T-helper 2 cell treated with Interferon-gamma antibody and Interleukin-4, amounts not matched to agents 100 ng/mL and 5 ng/mL, for 36 hours (primary cell): ENCODE results near the gene TMEM175. TPM values are rescaled to one million over a fixed set of nuclear protein-coding genes. Genes with fewer than 3 reads are reported as not detected.

Source experiments
- intact Hi-C: fragments of 100-400 bp; cut with micrococcal nuclease; formaldehyde crosslinking; loops from one replicate; pipeline ENCODE4 v1.15.1; 2023
- total RNA-seq: library from RNA; stranded (reverse); gene quantifications from 2 replicates; pipeline ENCODE4 v1.2.3, GENCODE V29; 2022

The TMEM175 gene
- total RNA-seq, 1 donor from 2014 or later = 23.6 TPM

- intact Hi-C loops = loop anchor here (10.0 kb wide), 1 partner anchor 95 kb away; no protein-coding TSS in a partner anchor
These were observed 37.9 kb downstream of the TMEM175 start for GRCh38 chr4:970046-970745.

DNA sequence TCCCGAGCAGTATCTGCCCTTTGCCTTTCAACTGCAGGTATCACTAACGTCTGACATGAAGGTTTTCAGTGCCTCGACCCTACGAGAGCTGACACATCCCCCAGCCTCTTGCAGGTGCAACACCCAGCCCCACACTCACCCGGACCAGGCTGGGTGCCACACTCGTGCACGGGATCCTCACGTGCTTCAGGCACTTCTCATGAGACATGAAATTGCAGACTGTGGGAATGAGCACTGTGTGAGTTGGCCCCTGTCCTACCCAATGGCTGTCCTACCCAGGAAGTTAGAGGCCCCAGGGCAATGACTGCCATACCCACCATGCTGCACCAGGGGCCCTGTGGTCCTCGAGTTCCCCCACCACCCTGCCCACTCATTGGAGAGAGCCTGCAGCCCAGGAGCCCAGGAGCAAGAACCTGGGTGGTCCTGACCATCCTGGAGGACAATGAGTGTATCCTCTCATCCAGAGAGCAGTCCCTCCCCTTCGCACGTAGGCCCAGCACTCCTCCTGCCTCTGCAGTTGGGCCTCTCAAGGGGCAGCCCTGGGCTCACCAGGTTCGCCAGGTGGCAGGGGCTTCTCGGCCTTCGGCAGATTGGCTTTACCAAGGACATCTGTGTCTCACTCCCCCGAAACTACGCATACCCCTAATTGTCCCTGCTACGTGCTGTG, 38.7 kb downstream of the TMEM175 start:
- intact Hi-C loops = loop anchor here (10.0 kb wide), 1 partner anchor 96 kb away; no protein-coding TSS in a partner anchor

DNA sequence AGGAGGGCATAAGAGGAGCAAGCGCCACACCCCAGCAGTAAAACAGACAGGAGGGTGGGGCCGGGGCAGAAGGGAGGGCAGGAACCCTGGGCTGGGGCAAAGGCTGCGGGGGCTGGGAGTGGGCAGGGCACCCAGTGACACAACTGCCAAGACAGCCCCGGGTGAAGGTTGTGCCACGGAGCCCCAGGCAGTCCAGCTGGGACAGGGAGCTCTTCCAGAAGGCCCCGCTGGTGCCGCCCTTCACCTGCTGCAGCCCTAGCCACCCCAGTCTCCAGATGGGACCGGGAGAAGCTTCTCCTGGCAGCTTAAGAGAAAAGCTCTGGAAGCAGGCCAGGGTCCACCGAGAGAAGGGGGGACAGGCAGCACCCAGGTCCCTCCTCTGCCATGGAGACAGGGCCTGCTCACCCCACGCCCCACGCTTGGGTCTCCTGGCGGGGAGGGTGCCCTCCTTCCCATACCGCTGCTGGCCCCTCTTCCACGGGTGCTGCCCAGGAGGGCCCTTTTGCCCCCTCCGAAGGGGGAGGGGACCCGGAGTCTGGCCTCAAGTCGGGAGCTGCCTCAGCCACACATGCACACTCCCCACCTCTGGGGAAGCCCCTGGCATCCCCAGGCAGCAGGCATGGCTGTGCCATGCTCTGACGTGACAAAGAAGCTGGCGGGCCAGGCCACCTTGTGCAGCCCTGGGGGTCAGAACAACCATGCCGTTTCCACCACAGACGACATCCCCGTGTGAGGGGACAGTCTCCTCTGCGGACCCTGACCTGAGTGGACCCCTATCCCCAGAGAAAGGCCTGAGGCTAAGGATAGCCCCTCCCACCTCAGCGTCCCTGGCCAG, 39.6 kb downstream of the TMEM175 start:
- intact Hi-C loops = loop anchor here (10.0 kb wide), 1 partner anchor 97 kb away; no protein-coding TSS in a partner anchor

GRCh38 chr4:972651-973424, 40.6 kb downstream of the TMEM175 start:
- intact Hi-C loops = loop anchor here (1.0 to 10.0 kb wide), 5 partner anchors 14 to 191 kb away; partner anchors contain the start of genes FGFRL1, GAK, IDUA and TMEM175

GRCh38 chr4:973431-974397, 41.5 kb downstream of the TMEM175 start, which contains the start of gene DGKQ:
Gene DGKQ, minus strand, starts transcription at chr4:973569. Its CDS starts 87 bp downstream, at chr4:973482.
- intact Hi-C loops = loop anchor here (1.0 to 10.0 kb wide), 5 partner anchors 14 to 191 kb away; partner anchors contain the start of genes FGFRL1, GAK, IDUA and TMEM175

- intact Hi-C loops = loop anchor here (10.0 kb wide), 1 partner anchor 100 kb away; no protein-coding TSS in a partner anchor
These were observed 42.4 kb downstream of the TMEM175 start for GRCh38 chr4:974668-975067.

DNA sequence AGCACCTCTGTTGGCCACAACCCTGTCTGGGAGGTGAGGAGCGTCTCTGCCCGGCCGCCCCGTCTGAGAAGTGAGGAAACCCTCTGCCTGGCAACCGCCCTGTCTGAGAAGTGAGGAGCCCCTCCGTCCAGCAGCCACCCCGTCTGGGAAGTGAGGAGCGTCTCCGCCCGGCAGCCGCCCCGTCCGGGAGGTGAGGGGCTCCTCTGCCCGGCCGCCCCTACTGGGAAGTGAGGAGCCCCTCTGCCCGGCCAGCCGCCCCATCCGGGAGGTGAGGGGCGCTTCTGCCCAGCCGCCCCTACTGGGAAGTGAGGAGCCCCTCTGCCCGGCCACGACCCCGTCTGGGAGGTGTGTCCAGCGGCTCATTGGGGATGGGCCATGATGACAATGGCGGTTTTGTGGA, 43.8 kb downstream of the TMEM175 start:
- intact Hi-C loops = loop anchor here (10.0 kb wide), 1 partner anchor 101 kb away; no protein-coding TSS in a partner anchor

GRCh38 chr4:978957-979701, 46.9 kb downstream of the TMEM175 start:
- intact Hi-C loops = loop anchor here (10.0 kb wide), 1 partner anchor 104 kb away; no protein-coding TSS in a partner anchor

- intact Hi-C loops = no loop called here
These were observed 50.0 kb downstream of the TMEM175 start for GRCh38 chr4:982291-982690.

GRCh38 chr4:982814-983213, 50.6 kb downstream of the TMEM175 start:
- intact Hi-C loops = no loop called here

DNA sequence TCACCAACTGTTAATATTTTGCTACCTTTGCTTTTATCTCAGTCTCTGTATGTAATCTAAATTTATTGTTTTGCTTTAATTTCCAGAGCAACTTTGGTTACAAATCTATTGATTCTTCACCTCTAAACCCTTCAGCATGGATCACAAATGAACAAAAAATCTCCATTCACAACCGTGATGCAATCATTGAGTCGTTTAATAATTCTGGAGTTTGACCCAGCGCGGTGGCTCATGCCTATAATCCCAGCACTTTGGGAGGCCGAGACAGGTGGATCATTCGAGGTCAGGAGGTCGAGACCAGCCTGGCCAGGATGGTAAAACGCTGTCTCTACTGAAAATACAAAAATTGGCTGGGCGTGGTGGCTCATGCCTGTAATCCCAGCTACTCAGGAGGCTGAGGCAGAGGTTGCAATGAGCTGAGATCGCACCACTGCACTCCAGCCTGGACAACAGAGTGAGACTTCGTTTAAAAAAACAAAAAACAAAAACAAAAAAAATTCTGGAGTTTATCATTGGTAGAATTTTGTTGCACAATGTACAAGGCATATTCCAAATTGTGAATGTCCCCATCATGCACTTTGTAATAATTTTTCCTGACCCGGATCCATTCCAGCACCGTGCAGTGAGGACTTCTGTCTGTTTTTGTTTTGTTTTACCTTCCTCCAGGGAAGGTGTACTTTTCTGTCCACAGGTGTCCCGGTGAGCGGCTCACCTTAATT, 52.2 kb downstream of the TMEM175 start:
- intact Hi-C loops = loop anchor here (5.0 kb wide), 1 partner anchor 202 kb away; no protein-coding TSS in a partner anchor

- intact Hi-C loops = loop anchor here (5.0 kb wide), 1 partner anchor 203 kb away; no protein-coding TSS in a partner anchor
These were observed 53.0 kb downstream of the TMEM175 start for GRCh38 chr4:985123-985830.

DNA sequence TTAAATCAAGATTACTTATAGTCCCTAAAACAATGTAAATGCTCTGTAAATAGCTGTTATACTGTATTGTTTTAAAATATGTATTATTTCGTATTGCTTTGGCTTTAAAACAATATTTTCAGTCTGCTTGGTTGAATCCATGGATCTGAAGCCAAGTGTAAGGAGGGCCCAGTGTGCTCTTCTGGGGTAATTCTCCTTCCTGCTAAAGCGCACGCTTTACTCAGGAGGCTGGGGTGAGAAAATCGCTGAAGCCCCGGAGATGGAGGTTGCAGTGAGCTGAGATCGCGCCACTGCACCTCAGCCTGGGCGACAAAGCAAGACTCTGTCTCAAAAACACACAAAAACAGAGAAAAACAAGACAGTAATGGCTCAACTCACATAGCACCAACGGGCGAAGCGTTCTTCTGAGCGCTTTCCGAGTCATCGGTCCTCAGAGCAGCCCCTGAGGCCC, 54.2 kb downstream of the TMEM175 start:
- intact Hi-C loops = loop anchor here (2.0 to 5.0 kb wide), 2 partner anchors 24 to 204 kb away; partner anchors contain the start of gene FGFRL1

- intact Hi-C loops = loop anchor here (1.0 to 5.0 kb wide), 4 partner anchors 14 to 205 kb away; partner anchors contain the start of genes DGKQ and FGFRL1
These were observed 54.8 kb downstream of the TMEM175 start, which contains the start of gene IDUA for GRCh38 chr4:986879-987623. Gene IDUA, plus strand, starts transcription at chr4:987044. Its CDS starts 41 bp downstream, at chr4:987085.

DNA sequence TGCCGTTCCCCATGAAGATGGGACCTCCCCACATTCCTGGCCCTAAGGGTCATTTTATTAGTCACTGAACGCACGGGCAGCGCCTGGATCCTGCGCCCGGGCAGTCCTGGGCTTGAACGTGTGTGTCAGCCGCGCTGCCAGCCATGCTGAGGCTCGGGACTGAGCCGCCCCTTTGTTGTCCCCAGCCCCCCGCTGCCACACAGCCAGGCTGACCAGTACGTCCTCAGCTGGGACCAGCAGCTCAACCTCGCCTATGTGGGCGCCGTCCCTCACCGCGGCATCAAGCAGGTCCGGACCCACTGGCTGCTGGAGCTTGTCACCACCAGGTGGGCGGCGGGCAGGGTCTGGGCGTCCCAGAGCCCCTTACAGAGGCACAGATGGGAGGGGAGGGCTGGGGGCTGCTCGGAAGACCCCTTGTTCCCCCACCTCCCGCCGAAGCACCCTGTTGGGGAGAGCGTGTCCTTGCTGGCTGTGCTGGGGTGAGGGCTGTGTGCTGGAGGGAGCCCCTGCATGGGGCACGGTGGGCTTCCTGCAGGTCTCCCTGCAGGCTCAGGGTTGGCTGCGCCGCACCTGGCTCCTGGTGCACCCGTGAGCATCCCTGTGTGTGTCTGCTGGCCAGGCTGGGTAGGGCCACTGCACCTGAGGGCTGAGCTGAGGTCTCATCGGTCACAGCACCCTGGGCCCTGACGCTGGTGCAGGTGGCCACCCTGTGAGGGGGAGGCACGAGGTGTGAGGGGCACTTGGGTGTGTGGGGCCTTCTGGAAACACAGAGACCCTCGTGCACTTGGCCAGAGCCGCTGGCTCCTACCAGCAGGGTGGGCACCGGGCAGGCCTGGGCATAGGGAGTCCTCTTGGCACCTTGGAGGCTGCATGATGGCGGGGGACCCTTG, 55.6 kb downstream of the TMEM175 start:
- intact Hi-C loops = loop anchor here (1.0 to 5.0 kb wide), 4 partner anchors 15 to 206 kb away; partner anchors contain the start of genes DGKQ and FGFRL1
